ENCODE measurements around the gene CDADC1.

Gene CDADC1

GRCh38 chr13:49217962-49218492 is 29.7 kb upstream of the CDADC1 start:
- Histone ChIP-seq H3K4me1 (no peaks in the 10 kb centered on the region), H3K4me2 (ENCODE audit: low read length) (no peak overlapping the region), H3K79me2 (no peaks in the 10 kb centered on the region), H3K9me3 (ENCODE audit: control insufficient read depth, low read length) (no peaks in the 10 kb centered on the region), H3K36me3 (ENCODE audit: control insufficient read depth, insufficient read depth, low read length) (no peaks in the 10 kb centered on the region), H2AFZ (no peak overlapping the region), H3K9ac (no peak overlapping the region), H3K27ac (no peak overlapping the region), H3K27me3 (ENCODE audit: control insufficient read depth, insufficient read depth, low read length) (no peaks in the 10 kb centered on the region), H3K4me3 (ENCODE audit: low read depth, low read length) (no peak overlapping the region)
- TF ChIP-seq CTCF (IDR thresholded peaks at IDR 0.05), result no peak

- Histone ChIP-seq H3K27ac (no peak overlapping the region), H3K4me1 (no peaks in the 10 kb centered on the region), H3K4me2 (ENCODE audit: low read length) (no peak overlapping the region), H2AFZ (no peak overlapping the region), H3K4me3 (ENCODE audit: low read depth, low read length) (no peak overlapping the region), H3K9me3 (ENCODE audit: control insufficient read depth, low read length) (no peaks in the 10 kb centered on the region), H3K9ac (no peak overlapping the region), H3K36me3 (ENCODE audit: control insufficient read depth, insufficient read depth, low read length) (no peaks in the 10 kb centered on the region), H3K79me2 (no peaks in the 10 kb centered on the region), H3K27me3 (ENCODE audit: control insufficient read depth, insufficient read depth, low read length) (no peaks in the 10 kb centered on the region)
- no peak for TF ChIP-seq CTCF (IDR thresholded peaks at IDR 0.05)
These were observed 29.2 kb upstream of the CDADC1 start for GRCh38 chr13:49218493-49219051.

GRCh38 chr13:49219647-49220035 is 28.1 kb upstream of the CDADC1 start:
- Histone ChIP-seq H3K36me3 (ENCODE audit: control insufficient read depth, insufficient read depth, low read length) (no peaks in the 10 kb centered on the region), H3K4me3 (ENCODE audit: low read depth, low read length) (no peak overlapping the region), H2AFZ (peak overlapping the region; percentile 60), H3K27ac (no peak overlapping the region), H3K4me2 (ENCODE audit: low read length) (peak overlapping the region; percentile 31), H3K4me1 (no peaks in the 10 kb centered on the region), H3K9me3 (ENCODE audit: control insufficient read depth, low read length) (no peaks in the 10 kb centered on the region), H3K9ac (no peak overlapping the region), H3K27me3 (ENCODE audit: control insufficient read depth, insufficient read depth, low read length) (no peaks in the 10 kb centered on the region), H3K79me2 (no peaks in the 10 kb centered on the region)
- TF ChIP-seq CTCF (IDR thresholded peaks at IDR 0.05), result no peak

- Histone ChIP-seq H3K27me3 (ENCODE audit: control insufficient read depth, insufficient read depth, low read length) (no peaks in the 10 kb centered on the region), H3K9ac (no peak within 1 kb of the TSS), H3K4me3 (ENCODE audit: low read depth, low read length) (no peak within 1 kb of the TSS)
These were observed 27.5 kb upstream of the CDADC1 start, which contains the start of gene MLNR for GRCh38 chr13:49220036-49220855. MLNR (plus strand) TSS chr13:49220338; CDS start chr13:49220338, 0 bp downstream.

More at GRCh38 chr13:49220036-49220855, 27.5 kb upstream of the CDADC1 start, which contains the start of gene MLNR:
- Histone ChIP-seq H3K4me2 (ENCODE audit: low read length) (peak within 1 kb of the TSS; percentile 31), H2AFZ (peak within 1 kb of the TSS; percentile 60), H3K36me3 (ENCODE audit: control insufficient read depth, insufficient read depth, low read length) (no peaks in the 10 kb centered on the region), H3K79me2 (no peaks in the 10 kb centered on the region), H3K9me3 (ENCODE audit: control insufficient read depth, low read length) (no peaks in the 10 kb centered on the region), H3K4me1 (no peaks in the 10 kb centered on the region), H3K27ac (no peak within 1 kb of the TSS)
- no peak for TF ChIP-seq CTCF (IDR thresholded peaks at IDR 0.05)

All from parathyroid adenoma (tissue), 2 donors.